ENCODE data around the gene FNDC1. TPM values are rescaled to one million over a fixed set of nuclear protein-coding genes. Genes with fewer than 3 reads are reported as not detected.
A peak's percentile ranks its signal among the peaks of the same experiment; 100 is the strongest.
"Not testable (repeated sequence)": the region's sequence is repeated elsewhere in the genome, so short reads cannot be mapped to it uniquely, and the experiment has no call there.

FNDC1 gene
- total RNA-seq, 2 experiments from 2014 or later = not detected

DNA sequence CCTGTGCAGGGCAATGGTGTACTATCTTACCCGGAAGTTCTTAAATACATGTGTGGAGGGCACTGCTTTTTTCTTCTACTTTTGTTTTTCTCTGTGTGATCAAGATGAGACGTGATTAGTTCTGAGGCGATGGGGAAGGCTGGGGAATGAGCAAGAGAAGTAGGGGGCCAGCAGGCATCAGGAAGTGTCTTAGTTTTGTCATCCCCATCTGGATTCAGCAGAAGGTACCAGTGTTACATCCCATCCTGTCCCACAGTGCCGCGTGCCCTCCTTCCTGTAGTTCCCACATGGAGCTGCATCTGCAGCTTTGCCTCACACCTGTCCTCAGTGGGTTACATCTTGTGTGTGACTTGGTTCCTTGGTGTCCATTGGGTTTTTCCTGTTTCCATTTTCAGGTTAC is 86.9 kb downstream of the FNDC1 start:
- no peaks in the 10 kb centered on the region for H3K36me3 Mint-ChIP-seq (ENCODE audit: low read depth)
- no peaks in the 10 kb centered on the region for H3K9me3 Mint-ChIP-seq
- peaks cover 2% of the 10 kb centered on the region for H3K27me3 Mint-ChIP-seq
- ChIA-PET POLR2A (no interaction called here), CTCF (no interaction called here)
- DNase-seq = no peak
- no peak overlapping the region for H3K27ac Mint-ChIP-seq
- no peak overlapping the region for H3K4me3 Mint-ChIP-seq
- H3K4me1 Mint-ChIP-seq = no peaks in the 10 kb centered on the region

DNA sequence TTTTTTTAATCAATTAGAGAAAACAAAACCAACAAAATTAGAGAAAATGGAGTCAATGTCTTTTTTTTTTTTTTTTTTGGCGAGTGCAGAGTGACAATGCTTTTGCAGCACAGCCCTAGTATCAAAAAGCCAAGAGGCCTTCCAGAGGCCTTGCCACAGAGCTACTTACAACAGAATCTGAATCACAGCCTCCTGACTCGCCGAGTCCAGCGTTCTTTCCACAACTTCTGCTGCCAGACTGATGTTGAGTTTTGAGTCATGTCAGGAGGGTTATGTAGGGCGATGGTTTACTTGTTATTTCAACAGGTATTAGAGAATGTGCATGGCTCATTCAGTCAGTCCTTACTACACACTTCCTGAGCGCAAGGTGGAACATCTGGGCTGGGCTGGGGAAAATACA is 88.6 kb downstream of the FNDC1 start:
- ChIA-PET CTCF (interaction anchor here (0.6 kb wide), 1 partner anchor 317 kb away, joined by 3 read pairs; no protein-coding TSS in a partner anchor), POLR2A (no interaction called here)
- no peaks in the 10 kb centered on the region for H3K9me3 Mint-ChIP-seq
- no peak overlapping the region for H3K4me3 Mint-ChIP-seq
- no peak overlapping the region for H3K27ac Mint-ChIP-seq
- no peaks in the 10 kb centered on the region for H3K4me1 Mint-ChIP-seq
- no peak for DNase-seq
- H3K27me3 Mint-ChIP-seq = peaks cover 2% of the 10 kb centered on the region
- no peaks in the 10 kb centered on the region for H3K36me3 Mint-ChIP-seq (ENCODE audit: low read depth)

DNA sequence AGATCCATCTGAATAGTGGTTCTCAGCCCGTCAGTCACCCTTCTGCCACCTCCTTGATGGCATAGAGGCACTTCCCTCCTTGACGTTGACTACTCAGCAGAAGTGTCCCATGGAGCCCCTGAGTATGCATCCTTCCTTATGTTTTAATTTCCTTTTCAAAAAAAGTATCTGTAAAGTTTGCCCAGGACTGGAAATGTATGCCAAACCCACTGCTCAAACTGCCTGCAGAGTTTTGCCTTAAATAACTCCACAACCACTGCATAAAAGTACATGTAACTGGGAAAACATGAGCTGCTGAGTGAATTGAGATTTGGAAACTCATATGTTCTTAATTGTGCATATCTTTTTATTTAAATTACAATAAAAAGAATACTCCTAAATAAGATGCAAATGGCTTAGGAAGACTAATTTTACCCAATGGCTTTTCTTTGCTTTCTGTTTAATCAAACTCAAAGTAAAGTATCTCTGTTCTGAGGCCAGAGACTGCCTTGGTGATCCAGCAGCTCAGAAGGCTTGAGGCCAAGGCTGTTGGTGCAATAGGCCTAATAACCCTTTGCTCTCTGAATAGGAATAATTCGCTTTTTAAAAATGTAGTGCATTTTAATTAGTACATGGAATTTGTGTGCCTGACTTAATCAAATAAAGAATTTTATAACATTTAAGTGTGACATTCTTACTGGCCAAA is 90.4 kb downstream of the FNDC1 start:
- no peaks in the 10 kb centered on the region for H3K36me3 Mint-ChIP-seq (ENCODE audit: low read depth)
- H3K27ac Mint-ChIP-seq = no peak overlapping the region
- ChIA-PET POLR2A (no interaction called here), CTCF (interaction anchor here (1.2 kb wide), 1 partner anchor 10 kb away, joined by 3 read pairs; no protein-coding TSS in a partner anchor)
- no peaks in the 10 kb centered on the region for H3K9me3 Mint-ChIP-seq
- H3K27me3 Mint-ChIP-seq = peaks cover 2% of the 10 kb centered on the region
- no peak overlapping the region for H3K4me3 Mint-ChIP-seq
- no peak for DNase-seq
- H3K4me1 Mint-ChIP-seq = no peaks in the 10 kb centered on the region

DNA sequence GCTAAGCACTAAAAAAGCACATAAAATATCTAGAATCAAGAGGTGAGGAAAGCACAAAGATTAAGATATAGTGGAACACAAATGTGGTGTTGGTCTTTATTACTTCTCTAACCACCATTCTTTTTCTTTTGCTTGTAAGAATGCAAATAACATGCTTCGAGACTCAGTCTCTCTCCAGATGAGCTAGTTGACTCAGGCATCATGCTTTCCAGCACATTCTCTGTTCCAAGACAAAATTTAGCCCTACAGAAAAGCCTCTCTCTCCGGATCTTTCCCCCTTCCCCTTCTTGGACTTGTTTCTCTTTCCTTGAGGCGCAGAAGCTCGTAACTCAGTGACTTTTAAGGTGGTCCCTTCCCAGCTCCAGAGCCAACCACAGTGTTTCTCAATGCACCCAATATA is 91.0 kb downstream of the FNDC1 start:
- Mint-ChIP-seq H3K27ac (no peak overlapping the region), H3K4me3 (no peak overlapping the region), H3K4me1 (no peaks in the 10 kb centered on the region), H3K27me3 (peaks cover 2% of the 10 kb centered on the region), H3K9me3 (no peaks in the 10 kb centered on the region), H3K36me3 (ENCODE audit: low read depth) (no peaks in the 10 kb centered on the region)
- no peak for DNase-seq
- POLR2A ChIA-PET = no interaction called here
- CTCF ChIA-PET = interaction anchor here (1.2 kb wide), 1 partner anchor 11 kb away, joined by 3 read pairs; no protein-coding TSS in a partner anchor

DNA sequence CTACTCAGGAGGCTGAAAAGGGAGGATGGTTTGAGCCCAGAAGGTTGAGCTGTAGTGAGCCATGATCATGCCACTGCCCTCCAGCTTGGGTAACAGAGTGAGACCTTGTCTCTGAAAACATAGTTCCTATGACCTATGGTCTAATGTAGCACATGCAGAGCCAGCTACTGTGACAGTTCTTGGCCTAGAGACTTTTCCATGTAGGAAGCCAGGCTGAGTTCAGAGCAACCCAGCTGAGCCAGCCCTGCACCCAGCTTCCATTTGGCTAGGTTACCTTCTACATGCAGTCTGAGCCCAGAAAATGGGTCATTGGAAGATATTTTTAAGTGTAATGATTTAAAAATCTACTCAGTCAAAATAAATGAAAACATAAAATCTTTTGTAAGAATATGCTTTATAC is 92.8 kb downstream of the FNDC1 start:
- H3K36me3 Mint-ChIP-seq (ENCODE audit: low read depth) = no peaks in the 10 kb centered on the region
- H3K9me3 Mint-ChIP-seq = no peaks in the 10 kb centered on the region
- POLR2A ChIA-PET = no interaction called here
- peaks cover 2% of the 10 kb centered on the region for H3K27me3 Mint-ChIP-seq
- DNase-seq = no peak
- no peak overlapping the region for H3K27ac Mint-ChIP-seq
- CTCF ChIA-PET = interaction anchor here (3.1 kb wide), 1 partner anchor 9 kb away, joined by 9 read pairs; no protein-coding TSS in a partner anchor
- no peaks in the 10 kb centered on the region for H3K4me1 Mint-ChIP-seq
- no peak overlapping the region for H3K4me3 Mint-ChIP-seq

DNA sequence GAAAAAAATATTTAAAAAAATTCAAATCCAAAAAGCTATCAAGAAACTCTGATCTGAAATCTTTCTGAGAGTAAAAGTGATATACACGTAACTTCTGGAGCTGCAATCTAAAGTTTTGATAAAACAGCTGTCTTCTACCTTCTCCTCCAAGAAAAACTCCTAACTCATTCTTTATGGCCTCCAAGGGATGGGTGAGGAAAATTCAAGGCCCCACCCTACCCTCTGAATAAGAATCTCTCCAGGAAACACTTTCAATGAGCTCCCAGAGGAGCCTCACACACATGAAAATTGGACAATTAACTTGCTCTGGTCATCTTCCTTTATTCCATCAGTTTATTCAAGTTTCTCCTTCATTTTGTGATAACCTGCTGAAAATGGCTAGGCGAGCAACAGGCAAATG is 93.4 kb downstream of the FNDC1 start:
- Mint-ChIP-seq H3K4me3 (no peak overlapping the region), H3K27ac (no peak overlapping the region), H3K9me3 (no peaks in the 10 kb centered on the region), H3K4me1 (no peaks in the 10 kb centered on the region), H3K36me3 (ENCODE audit: low read depth) (no peaks in the 10 kb centered on the region), H3K27me3 (peaks cover 2% of the 10 kb centered on the region)
- POLR2A ChIA-PET = no interaction called here
- DNase-seq = no peak
- CTCF ChIA-PET = interaction anchor here (3.1 kb wide), 1 partner anchor 10 kb away, joined by 9 read pairs; no protein-coding TSS in a partner anchor

DNA sequence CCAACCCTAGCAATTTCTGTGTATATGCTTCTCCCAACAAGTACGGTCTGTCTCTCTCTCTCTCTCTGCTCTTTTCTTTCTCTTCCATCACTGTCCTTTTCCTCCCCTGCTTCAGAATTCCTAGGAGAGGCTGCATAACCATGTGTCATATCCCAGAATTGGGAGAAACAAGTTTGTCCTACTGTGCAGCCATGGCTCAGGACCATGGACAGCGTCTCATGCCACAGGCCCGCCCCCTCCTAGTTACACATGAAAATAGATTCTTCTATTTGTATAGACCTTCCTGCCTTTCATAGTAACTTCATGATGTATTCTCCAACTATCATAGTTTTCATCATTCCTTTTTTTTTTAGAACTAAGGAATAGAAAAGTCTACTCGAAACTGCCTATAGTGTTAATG is 98.0 kb downstream of the FNDC1 start:
- CTCF ChIA-PET = no interaction called here
- peak; percentile 26 for DNase-seq
- no peak overlapping the region for H3K4me3 Mint-ChIP-seq
- H3K27ac Mint-ChIP-seq = no peak overlapping the region
- no peaks in the 10 kb centered on the region for H3K27me3 Mint-ChIP-seq
- POLR2A ChIA-PET = no interaction called here
- no peaks in the 10 kb centered on the region for H3K4me1 Mint-ChIP-seq
- no peaks in the 10 kb centered on the region for H3K9me3 Mint-ChIP-seq
- H3K36me3 Mint-ChIP-seq (ENCODE audit: low read depth) = no peaks in the 10 kb centered on the region

DNA sequence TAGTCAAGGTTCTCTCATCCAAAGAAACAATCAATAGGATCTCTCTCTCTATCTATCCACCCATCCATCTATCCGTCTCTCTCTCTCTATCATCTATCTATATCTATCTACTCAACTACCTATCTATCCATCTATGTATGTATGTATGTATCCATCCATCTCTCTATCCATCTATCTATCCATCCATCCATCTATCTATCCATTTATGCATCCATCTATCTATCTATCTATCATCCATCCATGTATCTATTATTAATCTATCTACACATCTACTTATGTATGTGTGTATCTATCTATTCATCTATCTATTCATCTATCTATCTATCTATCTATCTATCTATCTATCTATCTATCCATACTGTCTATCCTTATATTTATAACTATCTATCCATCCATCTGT is 99.3 kb downstream of the FNDC1 start:
- no peak overlapping the region for H3K27ac Mint-ChIP-seq
- no peaks in the 10 kb centered on the region for H3K9me3 Mint-ChIP-seq
- H3K36me3 Mint-ChIP-seq (ENCODE audit: low read depth) = no peaks in the 10 kb centered on the region
- DNase-seq = no peak
- ChIA-PET POLR2A (no interaction called here), CTCF (no interaction called here)
- H3K4me3 Mint-ChIP-seq = no peak overlapping the region
- no peaks in the 10 kb centered on the region for H3K4me1 Mint-ChIP-seq
- H3K27me3 Mint-ChIP-seq = no peaks in the 10 kb centered on the region

DNA sequence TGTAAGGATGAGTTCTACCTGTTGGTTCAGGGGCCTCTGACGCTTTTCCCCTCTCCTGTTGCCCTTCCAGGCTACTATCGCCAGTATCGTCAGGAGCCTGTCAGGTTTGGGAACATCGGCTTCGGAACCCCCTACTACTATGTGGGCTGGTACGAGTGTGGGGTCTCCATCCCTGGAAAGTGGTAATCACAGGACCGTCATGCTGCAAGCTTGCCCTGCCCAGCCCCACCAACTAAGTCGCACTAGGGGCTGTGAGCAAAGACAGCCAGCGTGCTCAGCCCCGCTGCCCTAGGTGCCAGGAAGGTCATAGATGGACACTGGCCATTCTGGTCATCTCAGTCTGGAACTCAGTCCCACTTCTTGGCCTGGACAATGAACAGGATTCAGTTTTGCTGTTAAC is 102.1 kb downstream of the FNDC1 start:
- Mint-ChIP-seq H3K36me3 (ENCODE audit: low read depth) (no peaks in the 10 kb centered on the region), H3K4me1 (no peaks in the 10 kb centered on the region)
- POLR2A ChIA-PET = no interaction called here

DNA sequence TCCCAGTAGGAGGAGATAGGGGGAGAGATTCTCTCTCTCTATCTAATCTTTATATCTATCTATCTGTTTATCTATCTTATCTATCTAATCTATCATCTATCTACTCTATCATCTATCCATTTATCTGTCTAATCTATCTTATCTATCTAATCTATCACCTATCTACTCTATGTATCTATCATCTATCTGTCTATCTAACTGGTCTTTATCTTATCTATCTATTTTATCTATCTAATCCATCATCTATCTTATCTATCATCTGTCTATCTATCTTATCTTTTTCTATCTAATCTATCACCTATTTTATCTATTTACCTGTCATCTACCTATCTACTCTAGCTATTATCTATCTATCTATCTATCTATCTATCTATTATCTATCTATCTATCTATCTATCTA is 109.4 kb downstream of the FNDC1 start:
- H3K36me3 Mint-ChIP-seq (ENCODE audit: low read depth) = no peaks in the 10 kb centered on the region
- no peak for DNase-seq
- POLR2A ChIA-PET = no interaction called here
- CTCF ChIA-PET = interaction anchor here (1.3 kb wide), 1 partner anchor 26 kb away, joined by 5 read pairs; no protein-coding TSS in a partner anchor
- H3K27me3 Mint-ChIP-seq = peaks cover 4% of the 10 kb centered on the region
- H3K27ac Mint-ChIP-seq = no peak overlapping the region
- no peaks in the 10 kb centered on the region for H3K9me3 Mint-ChIP-seq
- no peak overlapping the region for H3K4me3 Mint-ChIP-seq
- H3K4me1 Mint-ChIP-seq = no peaks in the 10 kb centered on the region

More for the DNA sequence above, 102.1 kb downstream of the FNDC1 start:
- CTCF ChIA-PET = interaction anchor here (0.8 kb wide), 1 partner anchor 19 kb away, joined by 3 read pairs; no protein-coding TSS in a partner anchor
- H3K9me3 Mint-ChIP-seq = no peaks in the 10 kb centered on the region
- H3K4me3 Mint-ChIP-seq = no peak overlapping the region
- H3K27ac Mint-ChIP-seq = no peak overlapping the region
- DNase-seq = no peak
- peaks cover 4% of the 10 kb centered on the region for H3K27me3 Mint-ChIP-seq

DNA sequence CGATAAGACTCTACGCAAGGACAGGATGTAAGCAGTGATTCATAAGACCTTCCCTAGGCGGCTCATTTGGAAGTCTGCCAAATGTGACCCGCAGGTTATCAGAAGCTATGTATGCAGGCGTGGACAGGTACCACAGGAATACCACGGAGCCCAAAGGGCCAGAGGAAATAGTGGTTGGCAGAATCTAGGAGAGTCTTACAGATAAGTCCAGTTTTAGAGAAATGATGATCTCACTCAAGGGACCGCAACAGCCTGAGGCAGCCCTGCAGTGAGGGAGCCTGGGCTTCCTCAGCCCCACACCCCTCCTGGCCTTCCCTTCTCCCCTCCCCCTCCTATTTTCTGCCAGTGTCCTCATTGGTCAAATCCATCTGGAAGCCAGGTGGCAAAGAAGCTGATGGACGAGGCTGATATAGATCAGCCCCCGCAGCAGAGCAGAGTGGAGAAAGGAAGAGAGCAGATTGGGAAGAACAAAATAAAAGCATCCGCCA is 110.6 kb downstream of the FNDC1 start:
- Mint-ChIP-seq H3K4me3 (no peak overlapping the region), H3K27ac (no peak overlapping the region), H3K36me3 (ENCODE audit: low read depth) (no peaks in the 10 kb centered on the region), H3K9me3 (no peaks in the 10 kb centered on the region), H3K27me3 (no peaks in the 10 kb centered on the region), H3K4me1 (no peaks in the 10 kb centered on the region)
- ChIA-PET CTCF (no interaction called here), POLR2A (no interaction called here)
- DNase-seq = no peak

DNA sequence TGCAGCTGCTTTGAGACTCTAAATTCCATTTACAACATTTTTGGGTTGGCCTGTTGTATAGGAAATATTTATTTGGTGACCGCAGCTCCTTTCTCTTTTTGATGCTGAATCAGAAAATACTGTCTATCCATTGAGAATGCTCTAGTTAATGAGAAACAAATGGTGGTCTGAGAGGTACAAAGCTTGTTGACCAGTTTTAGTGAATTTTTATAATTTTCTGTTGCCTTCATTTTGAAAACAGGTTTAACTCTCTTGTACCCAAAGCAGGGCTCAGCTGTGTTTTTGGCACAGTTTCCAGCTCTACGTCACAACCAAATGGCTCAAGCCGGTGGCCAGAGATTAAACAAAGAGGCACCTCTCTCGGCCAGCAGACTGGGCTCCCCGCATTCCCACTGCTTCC is 113.2 kb downstream of the FNDC1 start:
- ChIA-PET CTCF (no interaction called here), POLR2A (no interaction called here)
- Mint-ChIP-seq H3K36me3 (ENCODE audit: low read depth) (no peaks in the 10 kb centered on the region), H3K27me3 (peaks cover 13% of the 10 kb centered on the region), H3K4me1 (no peaks in the 10 kb centered on the region), H3K4me3 (no peak overlapping the region), H3K9me3 (no peaks in the 10 kb centered on the region), H3K27ac (no peak overlapping the region)
- no peak for DNase-seq

DNA sequence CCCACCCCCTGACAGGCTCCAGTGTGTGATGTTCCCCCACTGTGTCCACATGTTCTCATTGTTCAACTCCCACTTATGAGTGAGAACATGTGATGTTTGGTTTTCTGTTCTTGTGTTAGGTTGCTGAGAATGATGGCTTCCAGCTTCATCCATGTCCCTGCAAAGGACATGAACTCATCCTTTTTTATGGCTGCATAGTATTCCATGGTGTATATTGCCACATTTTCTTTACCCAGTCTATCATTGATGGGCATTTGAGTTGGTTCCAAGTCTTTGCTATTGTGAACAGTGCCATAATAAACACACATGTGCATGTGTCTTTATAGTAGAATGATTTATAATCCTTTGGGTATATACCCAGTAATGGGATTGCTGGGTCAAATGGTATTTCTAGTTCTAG is 115.5 kb downstream of the FNDC1 start:
- H3K27me3 Mint-ChIP-seq = peaks cover 24% of the 10 kb centered on the region
- H3K4me3 Mint-ChIP-seq; H3K27ac Mint-ChIP-seq; H3K36me3 Mint-ChIP-seq (ENCODE audit: low read depth); H3K9me3 Mint-ChIP-seq; POLR2A ChIA-PET; H3K4me1 Mint-ChIP-seq; DNase-seq: not testable (repeated sequence)
- CTCF ChIA-PET = interaction anchor here (0.6 kb wide), 1 partner anchor 1755 kb away, joined by 3 read pairs; no protein-coding TSS in a partner anchor

DNA sequence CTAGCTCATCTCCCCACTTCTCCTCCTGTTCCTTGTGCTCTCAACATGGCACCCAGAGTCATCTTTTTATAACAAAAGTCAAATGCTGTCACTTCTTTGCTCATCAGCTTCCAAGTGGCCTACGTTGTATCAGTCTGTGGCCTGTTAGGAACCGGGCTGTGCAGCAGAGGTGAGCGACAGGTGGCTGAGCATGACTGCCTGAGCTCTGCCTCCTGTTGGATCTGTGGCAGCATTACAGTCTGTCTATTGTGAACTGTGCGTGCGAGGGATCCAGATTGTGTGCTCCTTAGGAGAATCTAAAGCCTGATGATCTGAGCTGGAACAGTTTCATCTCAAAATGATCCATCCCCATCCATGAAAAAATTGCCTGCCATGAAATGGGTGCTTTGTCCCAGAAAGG is 129.6 kb downstream of the FNDC1 start:
- no peaks in the 10 kb centered on the region for H3K4me1 Mint-ChIP-seq
- H3K9me3 Mint-ChIP-seq = no peaks in the 10 kb centered on the region
- DNase-seq = no peak
- H3K4me3 Mint-ChIP-seq = no peak overlapping the region
- POLR2A ChIA-PET = no interaction called here
- peaks cover 16% of the 10 kb centered on the region for H3K27me3 Mint-ChIP-seq
- CTCF ChIA-PET = no interaction called here
- no peak overlapping the region for H3K27ac Mint-ChIP-seq
- H3K36me3 Mint-ChIP-seq (ENCODE audit: low read depth) = no peaks in the 10 kb centered on the region

All from activated CD4-positive, alpha-beta T cell treated with anti-CD3 and anti-CD28 coated beads, Interleukin-2, amount 10 ng/mL, durations not matched to agents 7 days and 5 days (primary cell).